GM19467 (cell line): ENCODE data around the gene AJM1.
"Not testable (repeated sequence)": the region's sequence is repeated elsewhere in the genome, so short reads cannot be mapped to it uniquely, and the experiment has no call there.

ENCODE experiments used
- ATAC-seq: cut with Tn5 transposase; IDR thresholded peaks from one replicate; pipeline ENCODE4 v1.9.1; 2021; ENCODE audit warnings: mild to moderate bottlenecking, moderate library complexity; ENCODE audit not compliant: unreplicated experiment

Gene AJM1

DNA sequence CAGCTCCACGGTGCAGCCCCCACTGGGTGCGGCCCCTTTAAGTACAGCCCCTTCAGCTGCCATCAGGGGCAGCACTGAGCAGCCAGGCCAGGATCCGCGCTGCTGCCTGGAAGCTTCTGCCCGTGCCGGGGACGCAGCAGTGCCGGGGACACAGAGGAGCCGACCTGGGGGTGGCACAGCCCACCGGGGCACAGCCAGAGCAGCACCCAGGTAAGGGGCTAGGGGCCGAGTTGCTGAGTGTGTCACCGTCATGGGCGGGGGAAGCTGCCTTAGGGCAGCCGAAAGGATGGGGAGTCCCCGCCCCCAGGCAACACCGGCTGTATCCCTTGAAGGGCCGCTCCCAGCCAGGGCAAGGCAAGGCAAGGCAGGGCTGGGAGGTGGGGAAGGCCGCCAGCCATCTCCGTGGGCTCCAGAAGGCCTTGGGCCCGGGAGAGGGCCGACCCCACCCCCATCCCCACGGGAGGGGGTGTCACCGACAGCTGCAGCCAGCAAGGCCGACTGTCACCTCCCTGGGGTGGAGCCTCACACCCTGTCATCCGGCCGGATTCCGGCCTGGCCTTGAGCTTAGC, at the start of gene AJM1:
Gene AJM1, plus strand, starts transcription at position 99 of the 569 bp plus-strand sequence. CDS start 1,937 bp downstream, outside the sequence.
- ATAC-seq, result not testable (repeated sequence)

DNA sequence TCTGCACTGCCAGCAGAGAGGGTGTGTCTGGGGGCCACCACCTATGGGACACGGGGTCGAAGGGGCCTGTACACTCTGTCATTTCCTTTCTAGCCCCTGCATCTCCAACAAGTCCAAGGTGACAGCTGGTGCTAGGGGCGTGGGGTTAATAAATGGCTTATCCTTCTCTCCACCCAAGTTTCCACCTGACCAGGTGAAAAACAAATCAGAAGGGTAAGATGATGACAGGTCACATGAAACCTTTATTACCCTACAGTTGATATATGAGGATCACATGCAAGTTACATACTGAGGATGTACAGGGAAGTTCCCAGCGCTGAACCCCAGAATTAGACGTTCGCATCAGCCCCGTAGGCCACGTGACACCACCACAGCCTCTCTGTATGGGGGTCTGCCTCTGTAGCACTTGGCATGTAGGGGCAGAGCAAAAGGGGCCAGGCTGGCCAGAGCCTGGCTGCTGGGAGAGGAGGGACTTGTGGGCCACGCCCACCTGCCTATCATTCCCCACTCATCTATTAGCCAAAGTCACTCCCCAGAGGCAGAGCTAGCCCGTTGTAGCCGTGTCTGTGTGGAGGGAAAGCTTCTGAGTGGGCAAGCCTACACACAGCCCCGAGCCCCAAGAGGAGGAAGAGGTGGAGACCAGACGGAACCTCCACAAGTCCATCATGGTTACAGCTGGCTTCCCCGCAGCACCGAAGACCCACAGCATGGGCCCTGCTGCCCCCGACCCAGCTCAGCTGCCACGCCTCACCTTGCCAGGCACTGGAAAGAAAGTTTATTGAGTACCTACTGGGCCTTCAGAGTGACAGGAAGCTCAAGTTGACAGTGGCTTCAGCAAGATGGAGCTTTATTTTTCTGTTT, 49.0 kb upstream of the AJM1 start:
- ATAC-seq, result no peak

- no peak for ATAC-seq
Measured at GRCh38 chr9:136794281-136794999, 47.8 kb upstream of the AJM1 start.

GRCh38 chr9:136795000-136795348, 47.3 kb upstream of the AJM1 start:
- ATAC-seq, result no peak

DNA sequence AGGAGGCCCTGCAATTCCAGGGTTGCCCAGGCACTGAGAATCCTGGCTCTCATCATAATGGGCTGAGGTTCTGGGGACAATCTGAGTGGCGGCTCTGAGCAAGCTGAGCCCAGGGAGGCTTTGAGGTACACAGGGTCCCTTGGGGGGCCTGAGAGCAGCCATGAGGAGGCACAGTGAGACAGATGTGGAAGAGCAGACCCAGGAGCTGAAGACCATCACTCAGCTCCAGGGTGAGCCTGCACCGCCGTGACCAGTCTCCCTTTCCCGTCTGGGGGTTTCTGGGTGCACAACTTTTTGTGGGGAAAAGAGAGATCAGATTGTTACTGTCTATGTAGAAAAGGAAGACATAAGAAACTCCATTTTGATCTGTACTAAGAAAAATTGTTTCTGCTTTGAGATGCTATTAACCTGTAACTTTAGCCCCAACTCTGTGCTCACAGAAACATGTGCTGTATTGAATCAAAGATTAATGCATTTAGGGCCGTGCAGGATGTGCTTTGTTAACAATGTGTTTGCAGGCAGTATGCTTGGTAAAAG, 46.0 kb upstream of the AJM1 start, which contains the start of gene CCDC183:
Gene CCDC183, plus strand, starts transcription at position 101 of the 537 bp plus-strand sequence. Its CDS starts 60 bp downstream, at position 161.
- no peak for ATAC-seq

DNA sequence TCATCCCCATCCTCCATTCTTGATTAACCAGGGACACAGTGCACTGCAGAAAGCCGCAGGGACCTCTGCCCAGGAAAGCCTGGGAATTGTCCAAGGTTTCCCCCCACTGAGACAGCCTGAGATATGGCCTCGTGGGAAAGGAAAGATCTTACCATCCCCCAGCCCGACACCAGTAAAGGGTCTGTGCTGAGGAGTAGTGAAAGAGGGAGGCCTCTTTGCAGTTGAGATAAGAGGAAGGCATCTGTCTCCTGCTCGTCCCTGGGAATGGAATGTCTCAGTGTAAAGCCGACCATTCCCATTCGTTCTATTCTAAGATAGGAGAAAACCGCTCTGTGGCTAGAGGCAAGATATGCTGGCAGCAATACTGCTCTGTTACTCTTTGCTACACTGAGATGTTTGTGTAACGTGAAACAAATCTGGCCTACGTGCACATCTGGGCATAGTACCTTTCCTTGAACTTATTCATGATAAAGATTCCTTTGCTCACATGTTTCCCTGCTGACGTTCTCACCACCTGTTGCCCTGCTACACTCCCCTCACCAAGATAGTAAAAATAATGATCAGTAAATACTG, 45.4 kb upstream of the AJM1 start:
- ATAC-seq, result not testable (repeated sequence)

GRCh38 chr9:136798708-136799078, 43.6 kb upstream of the AJM1 start:
- no peak for ATAC-seq

GRCh38 chr9:136799079-136799853, 43.0 kb upstream of the AJM1 start:
- no peak for ATAC-seq

- ATAC-seq, result no peak
Measured at GRCh38 chr9:136799854-136800657, 42.2 kb upstream of the AJM1 start.

DNA sequence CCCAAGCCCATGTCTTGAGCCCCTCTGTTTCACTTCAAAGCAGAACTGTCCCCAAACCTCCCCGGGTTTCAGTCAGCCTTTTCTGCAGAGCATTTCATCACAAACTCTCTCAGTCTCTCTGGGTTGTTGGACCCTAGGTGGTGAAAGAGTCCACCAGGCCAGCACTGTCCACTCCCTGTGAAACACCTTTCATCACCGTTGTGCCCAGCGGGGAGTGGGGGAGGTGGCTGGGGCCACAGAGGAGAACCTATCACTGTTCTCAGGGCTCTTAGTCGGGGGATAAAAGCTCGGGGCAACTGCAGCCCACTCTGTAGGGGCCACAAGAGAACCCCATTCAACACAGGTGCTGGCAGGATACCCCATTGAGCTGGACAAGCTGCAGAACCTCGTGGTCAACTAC, 40.0 kb upstream of the AJM1 start:
- ATAC-seq, result no peak

DNA sequence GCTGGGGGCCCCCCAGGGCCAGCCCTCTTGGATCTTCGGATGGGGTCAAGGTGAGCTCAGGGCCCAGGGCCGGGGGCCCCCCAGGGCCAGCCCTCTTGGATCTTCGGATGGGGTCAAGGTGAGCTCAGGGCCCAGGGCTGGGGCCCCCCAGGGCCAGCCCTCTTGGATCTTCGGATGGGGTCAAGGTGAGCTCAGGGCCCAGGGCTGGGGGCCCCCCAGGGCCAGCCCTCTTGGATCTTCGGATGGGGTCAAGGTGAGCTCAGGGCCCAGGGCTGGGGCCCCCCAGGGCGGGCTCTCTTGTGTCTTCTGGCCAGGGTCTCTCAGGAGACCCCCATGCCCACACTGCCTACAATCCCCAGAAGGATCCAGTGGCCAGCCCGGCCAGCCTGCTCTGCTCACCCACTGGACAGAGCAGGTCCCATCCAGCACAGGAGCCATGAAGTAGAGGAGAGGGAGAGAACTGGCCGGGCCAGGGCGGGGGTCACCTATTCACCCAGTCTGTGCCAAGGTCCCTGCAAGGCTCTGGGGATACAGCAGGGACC, 39.2 kb upstream of the AJM1 start:
- not testable (repeated sequence) for ATAC-seq

GRCh38 chr9:136803551-136804508, 38.4 kb upstream of the AJM1 start:
- ATAC-seq, result no peak

GRCh38 chr9:136804509-136805206, 37.6 kb upstream of the AJM1 start:
- no peak for ATAC-seq

GRCh38 chr9:136805207-136805740, 37.0 kb upstream of the AJM1 start:
- ATAC-seq, result no peak

- no peak for ATAC-seq
Measured at GRCh38 chr9:136806067-136806466, 36.2 kb upstream of the AJM1 start.

- no peak for ATAC-seq
Measured at GRCh38 chr9:136806631-136807201, 35.6 kb upstream of the AJM1 start.
